GM12892 (cell line): ENCODE results near the gene ALK.

Experiments
- POLR2A ChIP-seq: IDR thresholded peaks from 2 replicates; pipeline ENCODE4 v1.6.1; 2011; ENCODE audit warnings: low read depth, low read length, control low read depth
- POLR2AphosphoS5 ChIP-seq: IDR thresholded peaks from 2 replicates; pipeline ENCODE4 v1.6.1; 2011; ENCODE audit warnings: low read depth, low read length, control low read depth

DNA sequence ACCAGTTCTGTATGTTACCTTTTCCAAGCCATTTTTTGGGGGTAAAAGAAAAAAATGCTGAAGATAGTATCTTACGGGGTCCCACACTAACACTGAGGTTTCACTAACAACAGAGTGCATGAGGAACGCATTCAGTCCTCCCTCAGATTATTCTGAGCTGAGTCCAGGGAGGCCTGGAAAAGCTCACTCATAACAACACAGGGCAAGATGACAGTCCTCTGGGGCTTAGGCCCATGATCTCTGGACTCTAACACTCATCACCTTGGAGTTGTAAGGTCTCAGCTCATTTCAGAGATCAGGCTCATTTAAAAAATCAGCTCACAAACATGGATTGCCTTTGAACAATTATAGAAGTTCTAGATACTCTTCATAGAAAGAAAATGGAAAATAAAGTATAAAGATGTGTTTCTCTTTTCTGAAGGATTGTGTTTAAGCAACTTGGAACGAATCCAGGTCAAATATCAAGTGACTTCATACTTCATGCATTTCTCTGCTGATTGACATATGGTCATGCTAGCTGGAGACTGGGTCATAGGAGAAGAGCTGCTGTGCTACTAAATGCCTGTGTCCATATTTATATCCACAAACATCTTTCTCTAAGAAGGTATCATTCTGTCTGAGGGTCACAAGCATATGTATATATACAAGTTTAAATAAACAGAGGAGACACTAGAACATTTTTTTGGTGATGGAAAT is 265.8 kb downstream of the ALK start:
- TF ChIP-seq POLR2A, result no peak
- TF ChIP-seq POLR2AphosphoS5, result no peak
